Keratinocyte (primary cell): ENCODE data around the gene MCM3AP. TPM values are rescaled to one million over a fixed set of nuclear protein-coding genes. Genes with fewer than 3 reads are reported as not detected.

Source experiments
- DNase-seq: peaks from one replicate; pipeline ENCODE4 v3.0.0-alpha.2; 2011; ENCODE audit warnings: low read depth, missing footprints, low spot score
- FAIRE-seq: peaks from 2 replicates; lab custom pipeline; 2011; peaks lifted over from hg19 to GRCh38; lab: Jason Lieb, UNC
- H2AFZ ChIP-seq: 2 replicates; pipeline ENCODE4 v1.6.0; 2012; ENCODE audit warnings: low read length, control low read depth, inconsistent platforms; ENCODE audit not compliant: control insufficient read depth
- H3K27ac ChIP-seq: 2 replicates; pipeline ENCODE4 v1.5.1; 2011; ENCODE audit warnings: low read length; ENCODE audit not compliant: control insufficient read depth, insufficient read depth
- H3K27me3 ChIP-seq: 3 replicates; pipeline ENCODE4 v1.6.0; 2011; ENCODE audit warnings: low read length; ENCODE audit not compliant: control insufficient read depth, insufficient read depth; ENCODE audit errors: extremely low read depth
- H3K36me3 ChIP-seq, 2 experiments: 2 replicates in 1 of 2; 3 replicates in 1 of 2; pipeline ENCODE4 v1.5.1; 2011; ENCODE audit warnings: low read length in 2 of 2, mild to moderate bottlenecking in 1 of 2; ENCODE audit not compliant: control insufficient read depth in 2 of 2, insufficient read depth in 2 of 2; ENCODE audit errors: extremely low read depth in 1 of 2
- H3K4me1 ChIP-seq: 3 replicates; pipeline ENCODE4 v1.5.1; 2011; ENCODE audit warnings: low read length; ENCODE audit not compliant: control insufficient read depth, insufficient read depth; ENCODE audit errors: extremely low read depth
- H3K4me2 ChIP-seq: 3 replicates; pipeline ENCODE4 v1.6.0; 2011; ENCODE audit warnings: low read depth, low read length; ENCODE audit not compliant: control insufficient read depth, insufficient read depth; ENCODE audit errors: extremely low read depth
- H3K4me3 ChIP-seq, 3 experiments: fragments of 200-600 bp in 1 of 3; sonication (generic) in 1 of 3; 2 replicates in 2 of 3; 3 replicates in 1 of 3; pipeline ENCODE4 v1.5.1; 2011 to 2016; ENCODE audit warnings: low read length in 3 of 3, mild to moderate bottlenecking in 3 of 3, control low read depth in 2 of 3, inconsistent platforms in 1 of 3, low read depth in 1 of 3, mixed read lengths in 1 of 3, mixed run types in 1 of 3, moderate library complexity in 1 of 3; ENCODE audit not compliant: control insufficient read depth in 2 of 3, insufficient read depth in 2 of 3; ENCODE audit errors: extremely low read depth in 1 of 3
- H3K79me2 ChIP-seq: 2 replicates; pipeline ENCODE4 v1.6.0; 2012; ENCODE audit warnings: low read length; ENCODE audit not compliant: control insufficient read depth, insufficient read depth
- H3K9ac ChIP-seq: 3 replicates; pipeline ENCODE4 v1.6.0; 2011; ENCODE audit warnings: low read length; ENCODE audit not compliant: control insufficient read depth, insufficient read depth; ENCODE audit errors: extremely low read depth
- H3K9me1 ChIP-seq: 3 replicates; pipeline ENCODE4 v1.6.0; 2011; ENCODE audit warnings: low read length; ENCODE audit not compliant: control insufficient read depth, insufficient read depth; ENCODE audit errors: extremely low read depth
- H3K9me3 ChIP-seq: 2 replicates; pipeline ENCODE4 v1.5.1; 2012; ENCODE audit warnings: low read depth, low read length; ENCODE audit not compliant: control insufficient read depth
- H4K20me1 ChIP-seq: 3 replicates; pipeline ENCODE4 v1.6.0; 2011; ENCODE audit warnings: low read length; ENCODE audit not compliant: control insufficient read depth, insufficient read depth; ENCODE audit errors: extremely low read depth
- CTCF ChIP-seq, 3 experiments: IDR thresholded peaks in 1 of 3; conservative IDR thresholded peaks in 1 of 3; optimal IDR thresholded peaks in 1 of 3; 2 replicates in 2 of 3; 3 replicates in 1 of 3; pipeline versions ENCODE3 to v1.5.1; 2011; ENCODE audit warnings: low read length in 3 of 3, mild to moderate bottlenecking in 3 of 3, moderate library complexity in 2 of 3, control low read depth in 1 of 3, inconsistent platforms in 1 of 3; ENCODE audit not compliant: insufficient read depth in 2 of 3; ENCODE audit errors: extremely low read depth in 1 of 3
- EZH2 ChIP-seq: IDR thresholded peaks from one replicate; pipeline ENCODE4 v1.6.1; 2012; ENCODE audit warnings: inconsistent platforms, mild to moderate bottlenecking, low read length, moderate library complexity
- dilution Hi-C: fragments of 300-500 bp; cut with MboI; formaldehyde crosslinking; loops from one replicate; pipeline ENCODE4 v1.7.0; 2020; ENCODE audit warnings: low sequenced_read_pairs; ENCODE audit not compliant: extremely low pct_ligation_motif_present
- polyA plus RNA-seq, 5 experiments: library from polyadenylated mRNA; depleted of rRNA in 3 of 5; stranded (reverse) in 3 of 5; stranded (forward) in 1 of 5; unstranded in 1 of 5; fragments of >200 nt; gene quantifications; 1 replicate in 1 of 5; 2 replicates in 3 of 5; 3 replicates in 1 of 5; pipeline versions ENCODE4 v1.2.1 to v1.2.3, GENCODE V29; 2011 to 2012; ENCODE audit warnings: missing spikeins in 2 of 5, low read depth in 1 of 5, low replicate concordance in 1 of 5

Gene MCM3AP
- polyA plus RNA-seq, 1 donor (not counting 4 experiments of a cell fraction or from before 2014, with no cell fraction given): 34.3 TPM

GRCh38 chr21:46229923-46230260 is 55.5 kb downstream of the MCM3AP start:
- H3K9me3 ChIP-seq: no peaks in the 10 kb centered on the region
- peak overlapping the region; percentile 83 for H3K9ac ChIP-seq
- peaks cover 21% of the 10 kb centered on the region for H3K4me1 ChIP-seq
- TF ChIP-seq EZH2 (no peak), CTCF (optimal IDR thresholded peaks at IDR 0.05 in 1 of 3, IDR thresholded peaks at IDR 0.05 in 1 of 3, conservative IDR thresholded peaks at IDR 0.05 in 1 of 3; ENCODE audit: extremely low read depth in 1 of 3, insufficient read depth in 2 of 3, low read length in 3 of 3) (no peak)
- dilution Hi-C loops: no loop called here
- peak overlapping the region; percentile 92 for H3K4me2 ChIP-seq
- FAIRE-seq (no peak), DNase-seq (no peak)
- H3K79me2 ChIP-seq: peaks cover 49% of the 10 kb centered on the region
- peaks cover 11% of the 10 kb centered on the region for H4K20me1 ChIP-seq
- H3K27me3 ChIP-seq: no peaks in the 10 kb centered on the region
- peak overlapping the region; percentile 73 to 78 (median 75) for H3K4me3 ChIP-seq
- peak overlapping the region; percentile 69 for H3K27ac ChIP-seq
- peaks cover 4% of the 10 kb centered on the region for H3K9me1 ChIP-seq
- no peak overlapping the region for H2AFZ ChIP-seq
- peaks cover 12 to 18% of the 10 kb centered on the region in 2 experiments for H3K36me3 ChIP-seq

- TF ChIP-seq CTCF (optimal IDR thresholded peaks at IDR 0.05 in 1 of 3, IDR thresholded peaks at IDR 0.05 in 1 of 3, conservative IDR thresholded peaks at IDR 0.05 in 1 of 3; ENCODE audit: extremely low read depth in 1 of 3, insufficient read depth in 2 of 3, low read length in 3 of 3) (peak in 2 of 3 experiments; percentile 54 to 56), EZH2 (no peak)
- Histone ChIP-seq H2AFZ (peak overlapping the region; percentile 80), H3K79me2 (peaks cover 55% of the 10 kb centered on the region), H4K20me1 (peaks cover 16% of the 10 kb centered on the region), H3K4me3 (peak overlapping the region; percentile 73 to 78 (median 75)), H3K4me1 (peaks cover 23% of the 10 kb centered on the region), H3K9me3 (no peaks in the 10 kb centered on the region), H3K27me3 (no peaks in the 10 kb centered on the region), H3K27ac (peak overlapping the region; percentile 69), H3K9ac (peak overlapping the region; percentile 83), H3K36me3 (peaks cover 8 to 18% of the 10 kb centered on the region in 2 experiments), H3K4me2 (peak overlapping the region; percentile 92), H3K9me1 (peaks cover 4% of the 10 kb centered on the region)
- FAIRE-seq (no peak), DNase-seq (no peak)
- dilution Hi-C loops: no loop called here
These were observed 56.1 kb downstream of the MCM3AP start for GRCh38 chr21:46229133-46229922.
